ENCODE measurements around the gene TBPL1.
"Not testable (repeated sequence)": the region's sequence is repeated elsewhere in the genome, so short reads cannot be mapped to it uniquely, and the experiment has no call there.

Gene TBPL1

GRCh38 chr6:133973109-133973971 is 20.3 kb downstream of the TBPL1 start:
- no peak for DNase-seq (ENCODE audit: low read depth in 3 of 3, low spot score in 1 of 3)

- DNase-seq (ENCODE audit: low read depth in 3 of 3, low spot score in 1 of 3) = no peak
Observed at GRCh38 chr6:133977983-133978895, 25.2 kb downstream of the TBPL1 start.

- DNase-seq (ENCODE audit: low read depth in 3 of 3, low spot score in 1 of 3) = no peak
Observed at GRCh38 chr6:133978896-133979240, 25.8 kb downstream of the TBPL1 start.

GRCh38 chr6:133979269-133979963 is 26.4 kb downstream of the TBPL1 start:
- not testable (repeated sequence) for DNase-seq (ENCODE audit: low read depth in 3 of 3, low spot score in 1 of 3)

- DNase-seq (ENCODE audit: low read depth in 3 of 3, low spot score in 1 of 3) = no peak
Observed at GRCh38 chr6:133980168-133980567, 27.1 kb downstream of the TBPL1 start.

GRCh38 chr6:133983099-133983939 is 30.3 kb downstream of the TBPL1 start:
- peak in 2 of 3 donors; percentile 3 to 6 for DNase-seq (ENCODE audit: low read depth in 3 of 3, low spot score in 1 of 3)

- no peak for DNase-seq (ENCODE audit: low read depth in 3 of 3, low spot score in 1 of 3)
Observed at GRCh38 chr6:133985970-133986369, 32.9 kb downstream of the TBPL1 start.

GRCh38 chr6:133986942-133987341 is 33.9 kb downstream of the TBPL1 start:
- DNase-seq (ENCODE audit: low read depth in 3 of 3, low spot score in 1 of 3) = no peak

GRCh38 chr6:133989525-133989924 is 36.5 kb downstream of the TBPL1 start:
- DNase-seq (ENCODE audit: low read depth in 3 of 3, low spot score in 1 of 3) = no peak

GRCh38 chr6:133990321-133990720 is 37.3 kb downstream of the TBPL1 start:
- no peak for DNase-seq (ENCODE audit: low read depth in 3 of 3, low spot score in 1 of 3)

GRCh38 chr6:133991096-133991593 is 38.1 kb downstream of the TBPL1 start:
- no peak for DNase-seq (ENCODE audit: low read depth in 3 of 3, low spot score in 1 of 3)

- no peak for DNase-seq (ENCODE audit: low read depth in 3 of 3, low spot score in 1 of 3)
Observed at GRCh38 chr6:133992992-133993680, 40.1 kb downstream of the TBPL1 start.

- DNase-seq (ENCODE audit: low read depth in 3 of 3, low spot score in 1 of 3) = no peak
Observed at GRCh38 chr6:133995296-133995695, 42.3 kb downstream of the TBPL1 start.

- DNase-seq (ENCODE audit: low read depth in 3 of 3, low spot score in 1 of 3) = no peak
Observed at GRCh38 chr6:133995758-133996157, 42.7 kb downstream of the TBPL1 start.

GRCh38 chr6:133997267-133997666 is 44.2 kb downstream of the TBPL1 start:
- no peak for DNase-seq (ENCODE audit: low read depth in 3 of 3, low spot score in 1 of 3)

GRCh38 chr6:133999305-133999704 is 46.3 kb downstream of the TBPL1 start:
- no peak for DNase-seq (ENCODE audit: low read depth in 3 of 3, low spot score in 1 of 3)

GRCh38 chr6:134000443-134000842 is 47.4 kb downstream of the TBPL1 start:
- no peak for DNase-seq (ENCODE audit: low read depth in 3 of 3, low spot score in 1 of 3)

- no peak for DNase-seq (ENCODE audit: low read depth in 3 of 3, low spot score in 1 of 3)
Observed at GRCh38 chr6:134002821-134003220, 49.8 kb downstream of the TBPL1 start.

GRCh38 chr6:134003542-134003951 is 50.5 kb downstream of the TBPL1 start:
- no peak for DNase-seq (ENCODE audit: low read depth in 3 of 3, low spot score in 1 of 3)

GRCh38 chr6:134004714-134005113 is 51.7 kb downstream of the TBPL1 start:
- no peak for DNase-seq (ENCODE audit: low read depth in 3 of 3, low spot score in 1 of 3)
